ENCODE results near the gene SLC35D2. TPM values are rescaled to one million over a fixed set of nuclear protein-coding genes. Genes with fewer than 3 reads are reported as not detected.
"Not testable (repeated sequence)": the region's sequence is repeated elsewhere in the genome, so short reads cannot be mapped to it uniquely, and the experiment has no call there.

The SLC35D2 gene
- total RNA-seq, 1 experiment from 2014 or later, result 20.1 TPM

- H3K9me3 Mint-ChIP-seq (ENCODE audit: low read depth, unreplicated experiment), result no peaks in the 10 kb centered on the region
- peak overlapping the region; percentile 51 for H3K4me3 Mint-ChIP-seq (ENCODE audit: low read depth, unreplicated experiment)
- no TSS peak for BruUV-seq (replicated peaks)
- DNase-seq, result no peak
- CTCF ChIA-PET, result no interaction called here
- intact Hi-C loops (cut with micrococcal nuclease; ENCODE audit: unreplicated experiment), result no loop called here
- peaks cover 45% of the 10 kb centered on the region for H3K36me3 Mint-ChIP-seq (ENCODE audit: insufficient read depth, unreplicated experiment)
- H3K4me1 Mint-ChIP-seq (ENCODE audit: low read depth, unreplicated experiment), result peaks cover 37% of the 10 kb centered on the region
- H3K27ac Mint-ChIP-seq (ENCODE audit: unreplicated experiment), result peak overlapping the region; percentile 29
- no peaks in the 10 kb centered on the region for H3K27me3 Mint-ChIP-seq (ENCODE audit: unreplicated experiment)
- TF ChIP-seq CTCF (IDR thresholded peaks at IDR 0.05; ENCODE audit: unreplicated experiment), result no peak
These were observed 2.4 kb downstream of the SLC35D2 start for GRCh38 chr9:96381125-96381524.

GRCh38 chr9:96379461-96379860 is 4.0 kb downstream of the SLC35D2 start:
- Mint-ChIP-seq H3K4me3 (ENCODE audit: low read depth, unreplicated experiment) (no peak overlapping the region), H3K27ac (ENCODE audit: unreplicated experiment) (no peak overlapping the region), H3K9me3 (ENCODE audit: low read depth, unreplicated experiment) (no peaks in the 10 kb centered on the region), H3K27me3 (ENCODE audit: unreplicated experiment) (no peaks in the 10 kb centered on the region), H3K4me1 (ENCODE audit: low read depth, unreplicated experiment) (peaks cover 37% of the 10 kb centered on the region), H3K36me3 (ENCODE audit: insufficient read depth, unreplicated experiment) (peaks cover 45% of the 10 kb centered on the region)
- no peak for TF ChIP-seq CTCF (IDR thresholded peaks at IDR 0.05; ENCODE audit: unreplicated experiment)
- DNase-seq, result no peak
- no TSS peak for BruUV-seq (replicated peaks)
- CTCF ChIA-PET, result interaction anchor here (0.6 kb wide), 1 partner anchor 483 kb away, joined by 4 read pairs; no protein-coding TSS in a partner anchor
- intact Hi-C loops (cut with micrococcal nuclease; ENCODE audit: unreplicated experiment), result loop anchor here (5.0 kb wide), 1 partner anchor 47 kb away; no protein-coding TSS in a partner anchor

GRCh38 chr9:96378187-96378586 is 5.3 kb downstream of the SLC35D2 start:
- Mint-ChIP-seq H3K9me3 (ENCODE audit: low read depth, unreplicated experiment) (no peaks in the 10 kb centered on the region), H3K36me3 (ENCODE audit: insufficient read depth, unreplicated experiment) (peaks cover 39% of the 10 kb centered on the region), H3K4me1 (ENCODE audit: low read depth, unreplicated experiment) (peaks cover 37% of the 10 kb centered on the region), H3K4me3 (ENCODE audit: low read depth, unreplicated experiment) (no peak overlapping the region), H3K27ac (ENCODE audit: unreplicated experiment) (no peak overlapping the region), H3K27me3 (ENCODE audit: unreplicated experiment) (no peaks in the 10 kb centered on the region)
- TF ChIP-seq CTCF (IDR thresholded peaks at IDR 0.05; ENCODE audit: unreplicated experiment), result no peak
- no peak for DNase-seq
- CTCF ChIA-PET, result interaction anchor here (0.6 kb wide), 1 partner anchor 12 kb away, joined by 4 read pairs; no protein-coding TSS in a partner anchor
- BruUV-seq (replicated peaks), result no TSS peak
- intact Hi-C loops (cut with micrococcal nuclease; ENCODE audit: unreplicated experiment), result loop anchor here (5.0 kb wide), 1 partner anchor 46 kb away; no protein-coding TSS in a partner anchor

- no TSS peak for BruUV-seq (replicated peaks)
- Mint-ChIP-seq H3K36me3 (ENCODE audit: insufficient read depth, unreplicated experiment) (peaks cover 37% of the 10 kb centered on the region), H3K4me1 (ENCODE audit: low read depth, unreplicated experiment) (peaks cover 37% of the 10 kb centered on the region), H3K27ac (ENCODE audit: unreplicated experiment) (peak overlapping the region; percentile 85), H3K9me3 (ENCODE audit: low read depth, unreplicated experiment) (no peaks in the 10 kb centered on the region), H3K4me3 (ENCODE audit: low read depth, unreplicated experiment) (peak overlapping the region; percentile 7), H3K27me3 (ENCODE audit: unreplicated experiment) (no peaks in the 10 kb centered on the region)
- TF ChIP-seq CTCF (IDR thresholded peaks at IDR 0.05; ENCODE audit: unreplicated experiment), result no peak
- CTCF ChIA-PET, result interaction anchor here (0.6 kb wide), 1 partner anchor 54 kb away, joined by 3 read pairs; no protein-coding TSS in a partner anchor
- intact Hi-C loops (cut with micrococcal nuclease; ENCODE audit: unreplicated experiment), result loop anchor here (5.0 kb wide), 1 partner anchor 45 kb away; no protein-coding TSS in a partner anchor
- DNase-seq, result no peak
These were observed 6.3 kb downstream of the SLC35D2 start for GRCh38 chr9:96376891-96377874.

GRCh38 chr9:96375507-96375906 is 8.0 kb downstream of the SLC35D2 start:
- BruUV-seq (replicated peaks); CTCF ChIA-PET: not testable (repeated sequence)
- intact Hi-C loops (cut with micrococcal nuclease; ENCODE audit: unreplicated experiment), result loop anchor here (5.0 kb wide), 1 partner anchor 43 kb away; no protein-coding TSS in a partner anchor

More at GRCh38 chr9:96375507-96375906, 8.0 kb downstream of the SLC35D2 start:
- not testable (repeated sequence) for H3K27ac Mint-ChIP-seq (ENCODE audit: unreplicated experiment); H3K4me3 Mint-ChIP-seq (ENCODE audit: low read depth, unreplicated experiment); DNase-seq; H3K9me3 Mint-ChIP-seq (ENCODE audit: low read depth, unreplicated experiment); H3K27me3 Mint-ChIP-seq (ENCODE audit: unreplicated experiment)
- H3K36me3 Mint-ChIP-seq (ENCODE audit: insufficient read depth, unreplicated experiment), result peaks cover 27% of the 10 kb centered on the region
- peaks cover 26% of the 10 kb centered on the region for H3K4me1 Mint-ChIP-seq (ENCODE audit: low read depth, unreplicated experiment)
